SK-N-DZ (cell line): ENCODE results near the gene IL3.

Source experiments
- DNase-seq: peaks from one replicate; pipeline ENCODE4 v3.0.0-alpha.2; 2015; ENCODE audit warnings: low spot score
- small RNA-seq, 2 experiments: library from RNA; depleted of rRNA; stranded (forward); fragments of <200 nt; gene quantifications; one replicate each; pipeline ENCODE3, GENCODE V24; 2014

IL3 gene

DNA sequence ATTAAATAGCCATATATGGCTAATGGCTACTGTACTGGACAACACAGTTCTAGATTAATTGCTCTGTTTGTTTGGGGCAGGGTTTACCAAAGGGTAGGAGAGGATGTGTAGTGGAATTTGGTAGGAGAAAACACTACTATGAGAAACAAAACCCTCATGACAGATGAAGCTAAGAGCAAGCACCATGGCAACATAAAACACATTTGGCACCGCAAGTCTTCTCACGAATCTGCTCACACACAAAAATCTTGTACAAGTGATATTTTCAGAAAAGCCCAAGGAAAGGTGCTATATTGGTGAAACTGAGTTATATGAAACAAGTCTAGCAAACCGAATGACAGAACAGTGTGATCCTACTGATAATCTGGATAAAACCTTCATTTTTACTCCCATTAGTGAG, 51.7 kb downstream of the IL3 start:
- DNase-seq: no peak

Small RNA genes lying within 50 kb of the gene (small RNA-seq; reads per million reads assigned to genes)
- 0 reads per million in 2 experiments for gene RF00285
